Osteocyte (in vitro differentiated cells): ENCODE results near the gene ERH. TPM values are rescaled to one million over a fixed set of nuclear protein-coding genes. Genes with fewer than 3 reads are reported as not detected.

Source experiments
- DNase-seq: peaks from one replicate; pipeline ENCODE4 v3.0.0; 2021; ENCODE audit warnings: mixed read lengths; ENCODE audit not compliant: unreplicated experiment; ENCODE audit errors: extremely low spot score
- H3K27ac Mint-ChIP-seq: one replicate; pipeline ENCODE4 v1.8.0; 2021; ENCODE audit warnings: mild to moderate bottlenecking, mixed read lengths; ENCODE audit not compliant: unreplicated experiment
- H3K27me3 Mint-ChIP-seq: one replicate; pipeline ENCODE4 v1.8.0; 2021; ENCODE audit warnings: mixed read lengths; ENCODE audit not compliant: unreplicated experiment
- H3K36me3 Mint-ChIP-seq: one replicate; pipeline ENCODE4 v1.8.0; 2021; ENCODE audit warnings: mixed read lengths; ENCODE audit not compliant: unreplicated experiment
- H3K4me1 Mint-ChIP-seq: one replicate; pipeline ENCODE4 v1.8.0; 2021; ENCODE audit warnings: mixed read lengths; ENCODE audit not compliant: unreplicated experiment
- H3K4me3 Mint-ChIP-seq: one replicate; pipeline ENCODE4 v1.8.0; 2021; ENCODE audit warnings: mild to moderate bottlenecking, moderate library complexity, mixed read lengths; ENCODE audit not compliant: unreplicated experiment
- H3K9me3 Mint-ChIP-seq: one replicate; pipeline ENCODE4 v1.8.0; 2021; ENCODE audit warnings: mixed read lengths; ENCODE audit not compliant: unreplicated experiment
- CTCF ChIP-seq: fragments of 200-600 bp; sonication (generic); IDR thresholded peaks from 2 replicates; pipeline ENCODE4 v1.5.0; 2021; ENCODE audit warnings: antibody characterized with exemption, mild to moderate bottlenecking, moderate library complexity
- total RNA-seq: library from RNA; stranded (reverse); gene quantifications from 2 replicates; pipeline ENCODE4 v1.2.1, GENCODE V29; 2021

The ERH gene
- total RNA-seq, 1 donor from 2014 or later, result 211 TPM

- Mint-ChIP-seq H3K4me1 (peaks cover 10% of the 10 kb centered on the region), H3K27ac (no peak overlapping the region), H3K36me3 (no peaks in the 10 kb centered on the region), H3K27me3 (no peaks in the 10 kb centered on the region), H3K4me3 (no peak overlapping the region), H3K9me3 (no peaks in the 10 kb centered on the region)
- no peak for DNase-seq
- TF ChIP-seq CTCF, result no peak
Measured at GRCh38 chr14:69351385-69351784, 46.7 kb downstream of the ERH start.

- Mint-ChIP-seq H3K9me3 (no peaks in the 10 kb centered on the region), H3K4me3 (no peak overlapping the region), H3K36me3 (no peaks in the 10 kb centered on the region), H3K27ac (no peak overlapping the region), H3K27me3 (no peaks in the 10 kb centered on the region), H3K4me1 (peaks cover 6% of the 10 kb centered on the region)
- no peak for DNase-seq
- TF ChIP-seq CTCF, result no peak
Measured at GRCh38 chr14:69350892-69351291, 47.2 kb downstream of the ERH start.

- DNase-seq, result no peak
- no peaks in the 10 kb centered on the region for H3K27me3 Mint-ChIP-seq
- H3K9me3 Mint-ChIP-seq, result no peaks in the 10 kb centered on the region
- H3K36me3 Mint-ChIP-seq, result no peaks in the 10 kb centered on the region
- no peak overlapping the region for H3K4me3 Mint-ChIP-seq
- no peak overlapping the region for H3K27ac Mint-ChIP-seq
- H3K4me1 Mint-ChIP-seq, result peaks cover under 1% of the 10 kb centered on the region
- no peak for TF ChIP-seq CTCF
Measured at GRCh38 chr14:69349091-69349777, 48.9 kb downstream of the ERH start.

GRCh38 chr14:69346710-69347109 is 51.4 kb downstream of the ERH start:
- H3K9me3 Mint-ChIP-seq, result no peaks in the 10 kb centered on the region
- no peaks in the 10 kb centered on the region for H3K36me3 Mint-ChIP-seq
- no peak for DNase-seq
- H3K4me1 Mint-ChIP-seq, result no peaks in the 10 kb centered on the region
- peak; percentile 59 for TF ChIP-seq CTCF
- H3K27ac Mint-ChIP-seq, result no peak overlapping the region
- H3K4me3 Mint-ChIP-seq, result no peak overlapping the region
- no peaks in the 10 kb centered on the region for H3K27me3 Mint-ChIP-seq

GRCh38 chr14:69345402-69345801 is 52.7 kb downstream of the ERH start:
- no peaks in the 10 kb centered on the region for H3K4me1 Mint-ChIP-seq
- H3K4me3 Mint-ChIP-seq, result no peak overlapping the region
- TF ChIP-seq CTCF, result no peak
- H3K27me3 Mint-ChIP-seq, result no peaks in the 10 kb centered on the region
- no peak for DNase-seq
- no peaks in the 10 kb centered on the region for H3K36me3 Mint-ChIP-seq
- H3K27ac Mint-ChIP-seq, result no peak overlapping the region
- H3K9me3 Mint-ChIP-seq, result no peaks in the 10 kb centered on the region
